Right lobe of liver (tissue), 4 donors: ENCODE results near the gene GPC6.

Experiments
- POLR2A ChIP-seq: fragments of 450-650 bp; IDR thresholded peaks from one replicate; pipeline ENCODE4 v1.6.1; 2017; ENCODE audit warnings: antibody characterized with exemption, mild to moderate bottlenecking
- TF ChIP-seq, protein P1 (sequence below), 4 donors: fragments of 200-600 bp in 3 of 4; fragments of 450-650 bp in 1 of 4; IDR thresholded peaks; one replicate each; pipeline versions ENCODE4 v1.5.1 to v1.8.0; 2016 to 2022; ENCODE audit warnings: antibody characterized with exemption in 4 of 4, mild to moderate bottlenecking in 2 of 4
- donor health status: DM: no; HTN: no; CAD: no.
- donor health status: DM: no; HTN: no; CAD: no.
- donor health status: DM: no; HTN: yes; CAD: no.

GRCh38 chr13:94113245-94113644, 886.6 kb downstream of the GPC6 start:
- TF ChIP-seq, protein P1, sequence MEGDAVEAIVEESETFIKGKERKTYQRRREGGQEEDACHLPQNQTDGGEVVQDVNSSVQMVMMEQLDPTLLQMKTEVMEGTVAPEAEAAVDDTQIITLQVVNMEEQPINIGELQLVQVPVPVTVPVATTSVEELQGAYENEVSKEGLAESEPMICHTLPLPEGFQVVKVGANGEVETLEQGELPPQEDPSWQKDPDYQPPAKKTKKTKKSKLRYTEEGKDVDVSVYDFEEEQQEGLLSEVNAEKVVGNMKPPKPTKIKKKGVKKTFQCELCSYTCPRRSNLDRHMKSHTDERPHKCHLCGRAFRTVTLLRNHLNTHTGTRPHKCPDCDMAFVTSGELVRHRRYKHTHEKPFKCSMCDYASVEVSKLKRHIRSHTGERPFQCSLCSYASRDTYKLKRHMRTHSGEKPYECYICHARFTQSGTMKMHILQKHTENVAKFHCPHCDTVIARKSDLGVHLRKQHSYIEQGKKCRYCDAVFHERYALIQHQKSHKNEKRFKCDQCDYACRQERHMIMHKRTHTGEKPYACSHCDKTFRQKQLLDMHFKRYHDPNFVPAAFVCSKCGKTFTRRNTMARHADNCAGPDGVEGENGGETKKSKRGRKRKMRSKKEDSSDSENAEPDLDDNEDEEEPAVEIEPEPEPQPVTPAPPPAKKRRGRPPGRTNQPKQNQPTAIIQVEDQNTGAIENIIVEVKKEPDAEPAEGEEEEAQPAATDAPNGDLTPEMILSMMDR (IDR thresholded peaks at IDR 0.05): no peak
- no peak for TF ChIP-seq POLR2A
